Endothelial cell of umbilical vein (primary cell): ENCODE data around the gene GNAO1. TPM values are rescaled to one million over a fixed set of nuclear protein-coding genes. Genes with fewer than 3 reads are reported as not detected.

Source experiments
- BruUV-seq: library from RNA; stranded (reverse); fragments of 400-500 nt; replicated peaks from 2 replicates; lab custom pipeline; 2021; lab: Mats Ljungman, UMichigan
- CTCF ChIA-PET: fragments of 300-600, 350-600 bp; sonication (Branson Sonifier 250); formaldehyde crosslinking; loops from one replicate; lab custom pipeline; 2021; ENCODE audit warnings: antibody characterized with exemption, inconsistent platforms; lab: Charles Lee
- POLR2A ChIA-PET: fragments of 300-600, 350-600 bp; sonication (Branson Sonifier 250); formaldehyde crosslinking; loops from one replicate; lab custom pipeline; 2021; ENCODE audit warnings: antibody characterized with exemption, inconsistent platforms; lab: Charles Lee
- DNase-seq: peaks from one replicate; pipeline ENCODE4 v3.0.0-alpha.2; 2011; ENCODE audit warnings: low read depth, low spot score
- FAIRE-seq: peaks from 2 replicates; lab custom pipeline; 2011; peaks lifted over from hg19 to GRCh38; lab: Jason Lieb, UNC
- H2AFZ ChIP-seq: 2 replicates; pipeline ENCODE4 v1.6.0; 2012; ENCODE audit warnings: low read depth, low read length, control low read depth, inconsistent platforms
- H3K27ac ChIP-seq: 2 replicates; pipeline ENCODE4 v1.5.1; 2011; ENCODE audit warnings: low read depth, mild to moderate bottlenecking, control low read depth, low read length, moderate library complexity; ENCODE audit not compliant: insufficient read depth
- H3K27me3 ChIP-seq, 2 experiments: 2 replicates each; pipeline versions ENCODE4 v1.6.0 to v1.6.1; 2011; ENCODE audit warnings: low read length in 2 of 2, mixed read lengths in 1 of 2; ENCODE audit not compliant: control insufficient read depth in 2 of 2, insufficient read depth in 2 of 2
- H3K36me3 ChIP-seq, 2 experiments: 2 replicates in 1 of 2; 3 replicates in 1 of 2; pipeline ENCODE4 v1.5.1; 2011; ENCODE audit warnings: low read length in 2 of 2, mild to moderate bottlenecking in 1 of 2, moderate library complexity in 1 of 2; ENCODE audit not compliant: control insufficient read depth in 2 of 2, insufficient read depth in 2 of 2; ENCODE audit errors: extremely low read depth in 1 of 2
- H3K4me1 ChIP-seq: 3 replicates; pipeline ENCODE4 v1.5.1; 2011; ENCODE audit warnings: mild to moderate bottlenecking, low read length; ENCODE audit not compliant: control insufficient read depth, insufficient read depth; ENCODE audit errors: extremely low read depth
- H3K4me2 ChIP-seq: 2 replicates; pipeline ENCODE4 v1.6.1; 2011; ENCODE audit warnings: low read length, control low read depth, mixed read lengths; ENCODE audit not compliant: insufficient read depth
- H3K4me3 ChIP-seq, 3 experiments: fragments of 200-600 bp in 1 of 3; sonication (generic), shearing (Covaris generic) in 1 of 3; replicated peaks in 1 of 3; 2 replicates each; pipeline ENCODE4 v1.5.1; 2011 to 2016; ENCODE audit warnings: control low read depth in 3 of 3, low read length in 3 of 3, mild to moderate bottlenecking in 2 of 3, inconsistent platforms in 1 of 3, low read depth in 1 of 3, moderate library complexity in 1 of 3; ENCODE audit not compliant: insufficient read depth in 1 of 3
- H3K79me2 ChIP-seq: 2 replicates; pipeline ENCODE4 v1.6.0; 2012; ENCODE audit warnings: low read length, inconsistent platforms; ENCODE audit not compliant: control insufficient read depth, insufficient read depth
- H3K9ac ChIP-seq: replicated peaks from 2 replicates; pipeline ENCODE3; 2011; ENCODE audit warnings: low read length, control low read depth; ENCODE audit not compliant: insufficient read depth; ENCODE audit errors: extremely low read depth
- H3K9me1 ChIP-seq: replicated peaks from 3 replicates; pipeline ENCODE4 v1.6.0; 2011; ENCODE audit warnings: mild to moderate bottlenecking, low read length; ENCODE audit not compliant: control insufficient read depth, insufficient read depth; ENCODE audit errors: extremely low read depth
- H3K9me3 ChIP-seq: replicated peaks from 2 replicates; pipeline ENCODE4 v1.5.1; 2012; ENCODE audit warnings: low read length, inconsistent platforms; ENCODE audit not compliant: control insufficient read depth, insufficient read depth
- H4K20me1 ChIP-seq: replicated peaks from 2 replicates; pipeline ENCODE3; 2011; ENCODE audit warnings: mild to moderate bottlenecking, low read length; ENCODE audit not compliant: control insufficient read depth, insufficient read depth; ENCODE audit errors: extremely low read depth
- CTCF ChIP-seq, 2 donors: IDR thresholded peaks; 1 replicate in 1 of 2; 2 replicates in 1 of 2; pipeline ENCODE4 v1.5.1; 2011; ENCODE audit warnings: low read length in 2 of 2, mild to moderate bottlenecking in 2 of 2, moderate library complexity in 2 of 2, control low read depth in 1 of 2, inconsistent platforms in 1 of 2, low read depth in 1 of 2; ENCODE audit not compliant: insufficient read depth in 1 of 2; ENCODE audit errors: extremely low read depth in 1 of 2
- EZH2 ChIP-seq: IDR thresholded peaks from 2 replicates; pipeline ENCODE4 v1.6.1; 2012; ENCODE audit warnings: borderline replicate concordance, low read depth, mild to moderate bottlenecking, moderate library complexity, low read length, inconsistent platforms; ENCODE audit not compliant: severe bottlenecking
- FOS ChIP-seq: IDR thresholded peaks from 2 replicates; pipeline ENCODE4 v1.6.1; 2011; ENCODE audit warnings: mild to moderate bottlenecking, low read length, moderate library complexity, borderline replicate concordance; ENCODE audit not compliant: insufficient read depth
- GATA2 ChIP-seq: IDR thresholded peaks from 2 replicates; pipeline ENCODE4 v1.7.0; 2011; ENCODE audit warnings: low read depth, mild to moderate bottlenecking, moderate library complexity, mixed read lengths, low read length; ENCODE audit not compliant: insufficient read length, insufficient read depth
- JUN ChIP-seq: IDR thresholded peaks from 2 replicates; pipeline ENCODE4 v1.6.1; 2011; ENCODE audit warnings: borderline replicate concordance, low read depth; ENCODE audit not compliant: insufficient read length, insufficient read depth
- MAX ChIP-seq: IDR thresholded peaks from 2 replicates; pipeline ENCODE4 v1.6.1; 2011; ENCODE audit not compliant: insufficient read depth, insufficient read length
- MYC ChIP-seq: IDR thresholded peaks from one replicate; pipeline ENCODE4 v1.6.1; 2011; ENCODE audit warnings: mild to moderate bottlenecking, low read depth, low read length
- POLR2A ChIP-seq: IDR thresholded peaks from 2 replicates; pipeline ENCODE4 v1.6.1; 2012; ENCODE audit warnings: low read depth, mild to moderate bottlenecking, control low read depth, low read length
- POLR2AphosphoS5 ChIP-seq: IDR thresholded peaks from 2 replicates; pipeline ENCODE4 v1.6.1; 2012; ENCODE audit warnings: low read depth, mild to moderate bottlenecking, control low read depth, low read length, moderate library complexity; ENCODE audit not compliant: insufficient read depth
- dilution Hi-C: fragments of 300-500 bp; cut with MboI; formaldehyde crosslinking; loops from one replicate; pipeline ENCODE4 v1.15.0; 2019; ENCODE audit warnings: low sequenced_read_pairs; ENCODE audit not compliant: extremely low pct_ligation_motif_present
- intact Hi-C: fragments of 100-400 bp; cut with micrococcal nuclease; formaldehyde crosslinking; loops from one replicate; pipeline ENCODE4 v1.10.0; 2022
- polyA plus RNA-seq, 4 experiments: library from polyadenylated mRNA; depleted of rRNA in 3 of 4; stranded (reverse) in 3 of 4; unstranded in 1 of 4; fragments of >200 nt; gene quantifications; 2 replicates each; pipeline versions ENCODE4 v1.2.1 to v1.2.3, GENCODE V29; 2011 to 2012; ENCODE audit warnings: missing spikeins in 1 of 4
- total RNA-seq: library from RNA; stranded (reverse); gene quantifications from 2 replicates; pipeline ENCODE4 v1.2.3, GENCODE V29; 2021

Gene GNAO1
- total and polyA plus RNA-seq, 2 donors (not counting 3 experiments of a cell fraction or from before 2014, with no cell fraction given), result not detected

- ChIA-PET CTCF (no interaction called here), POLR2A (no interaction called here)
- Histone ChIP-seq H3K9me3 (no peaks in the 10 kb centered on the region), H3K9ac (no peak overlapping the region), H2AFZ (no peak overlapping the region), H4K20me1 (no peaks in the 10 kb centered on the region), H3K4me3 (no peak overlapping the region), H3K9me1 (no peaks in the 10 kb centered on the region), H3K36me3 (no peaks in the 10 kb centered on the region), H3K4me2 (no peak overlapping the region), H3K4me1 (no peaks in the 10 kb centered on the region), H3K27ac (no peak overlapping the region), H3K27me3 (no peaks in the 10 kb centered on the region), H3K79me2 (no peaks in the 10 kb centered on the region)
- intact Hi-C loops (no loop called here), dilution Hi-C loops (no loop called here)
- TF ChIP-seq GATA2 (no peak), CTCF (IDR thresholded peaks at IDR 0.05; ENCODE audit: extremely low read depth in 1 of 2, insufficient read depth in 1 of 2, low read depth in 1 of 2, low read length in 2 of 2) (no peak), FOS (no peak), POLR2A (no peak), MYC (no peak), MAX (no peak), POLR2AphosphoS5 (no peak), EZH2 (no peak), JUN (no peak)
- DNase-seq, result no peak
- no peak for FAIRE-seq
- no TSS peak for BruUV-seq
Observed at GRCh38 chr16:56275076-56275475, 83.8 kb downstream of the GNAO1 start.
